K562 (cell line): Measurements from ENCODE around the gene CYP46A1. TPM values are rescaled to one million over a fixed set of nuclear protein-coding genes. Genes with fewer than 3 reads are reported as not detected.

Experiments
- ATAC-seq: fragments of 200-7000 bp; cut with Tn5 transposase; 3 replicates; pipeline ENCODE4 v1.9.1; 2020; ENCODE audit warnings: moderate library complexity
- BruUV-seq: library from RNA; stranded (reverse); fragments of 400-500 nt; replicated peaks from 2 replicates; lab custom pipeline; 2021; lab: Mats Ljungman, UMichigan
- CTCF ChIA-PET: fragments of 300-600 bp; formaldehyde crosslinking; extraction: SDS; loops from one replicate; lab custom pipeline; 2021; ENCODE audit warnings: low intra/inter-chr PET ratio; lab: Yijun Ruan, JAX
- POLR2A ChIA-PET: fragments of 300-600, 350-650 bp; sonication (Branson Sonifier 250); formaldehyde crosslinking; extraction: SDS; loops from one replicate; lab custom pipeline; 2021; ENCODE audit warnings: antibody characterized with exemption, inconsistent platforms; lab: Yijun Ruan, JAX
- DNase-seq, 4 experiments: peaks; one replicate each; pipeline versions ENCODE4 v3.0.0 to v3.0.0-alpha.2; 2011 to 2018; ENCODE audit warnings: low spot score in 3 of 4, mixed read lengths in 3 of 4; ENCODE audit errors: extremely low read depth in 1 of 4
- FAIRE-seq: peaks from 2 replicates; lab custom pipeline; 2011; peaks lifted over from hg19 to GRCh38; lab: Jason Lieb, UNC
- H2AFZ ChIP-seq: 2 replicates; pipeline ENCODE4 v1.6.0; 2011; ENCODE audit warnings: low read depth, low read length, control low read depth, inconsistent platforms
- H3K27ac ChIP-seq: fragments of 200-600 bp; 3 replicates; pipeline ENCODE4 v1.8.0; 2011; ENCODE audit warnings: low read depth, mild to moderate bottlenecking, control low read depth, inconsistent platforms, low read length, moderate library complexity, mixed read lengths; ENCODE audit errors: extremely low read depth
- H3K27me3 ChIP-seq, 2 experiments: fragments of 300-600 bp in 1 of 2; 2 replicates in 1 of 2; 3 replicates in 1 of 2; pipeline versions ENCODE4 v1.6.0 to v1.8.0; 2011; ENCODE audit warnings: inconsistent platforms in 2 of 2, low read length in 2 of 2, mild to moderate bottlenecking in 1 of 2, mixed read lengths in 1 of 2, moderate library complexity in 1 of 2; ENCODE audit not compliant: control insufficient read depth in 2 of 2, insufficient read depth in 2 of 2
- H3K36me3 ChIP-seq: fragments of 300-600 bp; 3 replicates; pipeline ENCODE4 v1.8.0; 2011; ENCODE audit warnings: mild to moderate bottlenecking, low read length, inconsistent platforms; ENCODE audit not compliant: control insufficient read depth, insufficient read depth
- H3K4me1 ChIP-seq, 2 experiments: fragments of 200-600 bp in 1 of 2; replicated peaks in 1 of 2; 2 replicates in 1 of 2; 3 replicates in 1 of 2; pipeline versions ENCODE4 v1.5.1 to v1.8.0; 2011; ENCODE audit warnings: inconsistent platforms in 2 of 2, low read length in 2 of 2, mild to moderate bottlenecking in 1 of 2, mixed read lengths in 1 of 2, moderate library complexity in 1 of 2; ENCODE audit not compliant: control insufficient read depth in 2 of 2, insufficient read depth in 2 of 2
- H3K4me2 ChIP-seq: 2 replicates; pipeline ENCODE4 v1.6.1; 2011; ENCODE audit warnings: low read length, control low read depth, inconsistent platforms, mixed read lengths; ENCODE audit not compliant: insufficient read depth
- H3K4me3 ChIP-seq: fragments of 200-600 bp; sonication (generic), shearing (Covaris generic); 2 replicates; pipeline ENCODE4 v1.5.1; 2016; ENCODE audit warnings: control low read depth, inconsistent platforms
- H3K79me2 ChIP-seq: fragments of 200-600 bp; 3 replicates; pipeline ENCODE4 v1.8.0; 2011; ENCODE audit warnings: low read length, inconsistent platforms; ENCODE audit not compliant: control insufficient read depth, insufficient read depth
- H3K9ac ChIP-seq, 2 experiments: 2 replicates each; pipeline versions ENCODE4 v1.6.0 to v1.6.1; 2011; ENCODE audit warnings: low read depth in 2 of 2, low read length in 2 of 2, control low read depth in 1 of 2, inconsistent platforms in 1 of 2, mild to moderate bottlenecking in 1 of 2, mixed read lengths in 1 of 2; ENCODE audit not compliant: insufficient read depth in 1 of 2
- H3K9me1 ChIP-seq: one replicate; pipeline ENCODE4 v1.6.0; 2011; ENCODE audit warnings: inconsistent platforms, mild to moderate bottlenecking, low read length, moderate library complexity; ENCODE audit not compliant: control insufficient read depth, insufficient read depth
- H3K9me3 ChIP-seq: replicated peaks from 2 replicates; pipeline ENCODE4 v1.5.1; 2011; ENCODE audit warnings: low read depth, low read length, inconsistent platforms; ENCODE audit not compliant: control insufficient read depth, insufficient read depth
- H4K20me1 ChIP-seq: replicated peaks from 2 replicates; pipeline ENCODE4 v1.6.1; 2011; ENCODE audit warnings: low read length, inconsistent platforms, mixed read lengths; ENCODE audit not compliant: control insufficient read depth, insufficient read depth
- ATF6 ChIP-seq: sonication (generic); formaldehyde crosslinking; IDR thresholded peaks from 2 replicates; pipeline ENCODE4 v1.4.0; 2020; ENCODE audit warnings: mild to moderate bottlenecking, missing genetic modification reagents
- HMG20A ChIP-seq: fragments of 450-650 bp; formaldehyde crosslinking; conservative IDR thresholded peaks from 2 replicates; pipeline ENCODE4 v1.4.0; 2020; ENCODE audit warnings: mild to moderate bottlenecking, mixed read lengths
- JUND ChIP-seq, 2 experiments: IDR thresholded peaks; 2 replicates in 1 of 2; 3 replicates in 1 of 2; pipeline ENCODE4 v1.6.1; 2011; ENCODE audit warnings: borderline replicate concordance in 2 of 2, low read depth in 2 of 2, low read length in 2 of 2, improper control_type of control experiment in 1 of 2, missing biosample characterization in 1 of 2, missing genetic modification characterization in 1 of 2, missing genetic modification reagents in 1 of 2
- NCOA2 ChIP-seq, 2 experiments: fragments of 450-650 bp; IDR thresholded peaks; 2 replicates each; pipeline ENCODE4 v1.6.1; 2018; ENCODE audit warnings: mild to moderate bottlenecking in 2 of 2, moderate library complexity in 1 of 2; ENCODE audit not compliant: partially characterized antibody in 2 of 2
- SMARCE1 ChIP-seq: fragments of 450-650 bp; IDR thresholded peaks from 2 replicates; pipeline ENCODE4 v1.7.1; 2016; ENCODE audit warnings: mild to moderate bottlenecking
- THRA ChIP-seq: fragments of 450-650 bp; IDR thresholded peaks from 2 replicates; pipeline ENCODE4 v1.6.1; 2017; ENCODE audit warnings: mild to moderate bottlenecking, moderate library complexity
- ZNF133 ChIP-seq: fragments of 250-450 bp; sonication (Bioruptor Pico); IDR thresholded peaks from 2 replicates; pipeline ENCODE4 v1.4.0; 2020; ENCODE audit warnings: mild to moderate bottlenecking
- ZNF197 ChIP-seq: fragments of 200-800 bp; sonication (Bioruptor generic); IDR thresholded peaks from 2 replicates; pipeline ENCODE4 v1.6.1; 2016; ENCODE audit warnings: low read depth, missing genetic modification characterization, missing compliant biosample characterization
- ZNF253 ChIP-seq: fragments of 250-450 bp; sonication (Bioruptor Pico); conservative IDR thresholded peaks from 2 replicates; pipeline ENCODE4 v1.6.1; 2021; ENCODE audit warnings: mild to moderate bottlenecking
- ZNF274 ChIP-seq: IDR thresholded peaks from 2 replicates; pipeline ENCODE4 v1.6.1; 2011; ENCODE audit warnings: low read depth, mild to moderate bottlenecking, low read length, moderate library complexity, borderline replicate concordance
- ZNF282 ChIP-seq: sonication (generic); formaldehyde crosslinking; IDR thresholded peaks from 2 replicates; pipeline ENCODE4 v1.8.1; 2023; ENCODE audit warnings: missing genetic modification reagents
- ZNF507 ChIP-seq: conservative IDR thresholded peaks from 2 replicates; pipeline ENCODE4 v1.6.1; 2017; ENCODE audit warnings: missing genetic modification characterization, missing compliant biosample characterization
- ZNF717 ChIP-seq: fragments of 250-450 bp; sonication (Bioruptor Pico); IDR thresholded peaks from 2 replicates; pipeline ENCODE4 v1.5.0; 2021
- ZNF766 ChIP-seq: fragments of 200-800 bp; sonication (Bioruptor generic); conservative IDR thresholded peaks from 2 replicates; pipeline ENCODE4 v1.6.1; 2016; ENCODE audit warnings: missing genetic modification characterization, missing compliant biosample characterization
- ZZZ3 ChIP-seq: fragments of 450-650 bp; IDR thresholded peaks from 2 replicates; pipeline ENCODE4 v1.6.1; 2016; ENCODE audit warnings: antibody characterized with exemption, mild to moderate bottlenecking, moderate library complexity
- WGBS: fragments of 100-300 bp; shearing (Covaris generic); methylation state at CpG from one replicate; pipeline ENCODE4 v1.1.6; 2016; ENCODE audit warnings: low coverage, mixed read lengths; ENCODE audit not compliant: insufficient coverage; ENCODE audit errors: missing lambda C conversion rate; 5-methylcytosine and 5-hydroxymethylcytosine counted together
- in situ Hi-C: fragments of 300-500 bp; cut with MboI; formaldehyde crosslinking; loops from 4 replicates; pipeline ENCODE4 v1.15.0; 2018; ENCODE audit warnings: inconsistent platforms, mixed read lengths
- intact Hi-C: fragments of 100-400 bp; cut with micrococcal nuclease; formaldehyde crosslinking; loops from 2 replicates; pipeline ENCODE4 v1.14.2; 2022
- polyA plus RNA-seq, 8 experiments: library from polyadenylated mRNA; depleted of rRNA in 4 of 8; stranded (reverse) in 5 of 8; unstranded in 3 of 8; fragments of >200 nt; fragmentation: Nextera tagmentation in 2 of 8; fragmentation: Illumina TruSeq in 1 of 8; extraction: Ambion mirVana in 2 of 8; extraction: Trizol in 1 of 8; gene quantifications; 2 replicates each; pipeline versions ENCODE4 v1.2.1 to v1.2.3, GENCODE V29; 2011 to 2014; ENCODE audit warnings: inconsistent platforms in 1 of 8, missing spikeins in 1 of 8
- total RNA-seq, 7 experiments: library from RNA; depleted of rRNA in 6 of 7; stranded (reverse); fragments of >200 nt in 6 of 7; fragmentation: Illumina TruSeq in 2 of 7; extraction: Trizol in 2 of 7; gene quantifications; 2 replicates each; pipeline versions ENCODE4 v1.2.1 to v1.2.3, GENCODE V29; 2011 to 2021; ENCODE audit warnings: low replicate concordance in 1 of 7
- TF ChIP-seq, protein P1 (sequence below): sonication (generic); formaldehyde crosslinking; IDR thresholded peaks from 2 replicates; pipeline ENCODE4 v1.8.0; 2022; ENCODE audit warnings: missing genetic modification reagents, mild to moderate bottlenecking, borderline replicate concordance
- TF ChIP-seq, protein P2 (sequence below): fragments of 250-450 bp; sonication (Bioruptor Pico); IDR thresholded peaks from 2 replicates; pipeline ENCODE4 v1.8.0; 2022; ENCODE audit warnings: inconsistent platforms, mild to moderate bottlenecking, moderate library complexity, borderline replicate concordance

CYP46A1 gene
- total and polyA plus RNA-seq, 9 of the 15 experiments (the other 6 are each of a cell fraction or from before 2014, with no cell fraction given), result not detected

GRCh38 chr14:99768381-99768780, 84.3 kb downstream of the CYP46A1 start:
- Histone ChIP-seq H3K4me1 (no peaks in the 10 kb centered on the region), H3K4me2 (no peak overlapping the region), H3K4me3 (no peak overlapping the region), H3K9me1 (no peaks in the 10 kb centered on the region), H3K36me3 (no peaks in the 10 kb centered on the region), H3K9ac (no peak overlapping the region), H3K9me3 (no peaks in the 10 kb centered on the region), H4K20me1 (no peaks in the 10 kb centered on the region), H3K27ac (no peak overlapping the region), H3K27me3 (peaks cover 3 to 26% of the 10 kb centered on the region in 2 experiments; a peak in 3 of 5 replicates), H3K79me2 (no peaks in the 10 kb centered on the region), H2AFZ (no peak overlapping the region)
- 0% methylated on average over 6 of the region's 6 CpGs for WGBS
- POLR2A ChIA-PET, result interaction anchor here (0.7 kb wide), 1 partner anchor 13 kb away, joined by 3 read pairs; no protein-coding TSS in a partner anchor
- BruUV-seq, result no TSS peak
- in situ Hi-C loops (no loop called here), intact Hi-C loops (no loop called here)
- CTCF ChIA-PET, result no interaction called here
- DNase-seq (no peak), ATAC-seq (no peak), FAIRE-seq (no peak)
- no peak for TF ChIP-seq ZNF766 (CRISPR knock-in tag)
- no peak for TF ChIP-seq THRA
- TF ChIP-seq JUND (IDR thresholded peaks at IDR 0.05; ENCODE audit: borderline replicate concordance, low read depth, low read length), result no peak
- no peak for TF ChIP-seq JUND (tag; IDR thresholded peaks at IDR 0.05; ENCODE audit: borderline replicate concordance, low read depth, low read length)
- TF ChIP-seq ZZZ3, result no peak
- no peak for TF ChIP-seq ATF6 (CRISPR knock-in tag)
- TF ChIP-seq ZNF274, result no peak
- TF ChIP-seq ZNF507 (tag), result no peak
- TF ChIP-seq ZNF133 (CRISPR knock-in tag), result no peak
- TF ChIP-seq ZNF253 (CRISPR knock-in tag), result no peak
- TF ChIP-seq, protein P1, sequence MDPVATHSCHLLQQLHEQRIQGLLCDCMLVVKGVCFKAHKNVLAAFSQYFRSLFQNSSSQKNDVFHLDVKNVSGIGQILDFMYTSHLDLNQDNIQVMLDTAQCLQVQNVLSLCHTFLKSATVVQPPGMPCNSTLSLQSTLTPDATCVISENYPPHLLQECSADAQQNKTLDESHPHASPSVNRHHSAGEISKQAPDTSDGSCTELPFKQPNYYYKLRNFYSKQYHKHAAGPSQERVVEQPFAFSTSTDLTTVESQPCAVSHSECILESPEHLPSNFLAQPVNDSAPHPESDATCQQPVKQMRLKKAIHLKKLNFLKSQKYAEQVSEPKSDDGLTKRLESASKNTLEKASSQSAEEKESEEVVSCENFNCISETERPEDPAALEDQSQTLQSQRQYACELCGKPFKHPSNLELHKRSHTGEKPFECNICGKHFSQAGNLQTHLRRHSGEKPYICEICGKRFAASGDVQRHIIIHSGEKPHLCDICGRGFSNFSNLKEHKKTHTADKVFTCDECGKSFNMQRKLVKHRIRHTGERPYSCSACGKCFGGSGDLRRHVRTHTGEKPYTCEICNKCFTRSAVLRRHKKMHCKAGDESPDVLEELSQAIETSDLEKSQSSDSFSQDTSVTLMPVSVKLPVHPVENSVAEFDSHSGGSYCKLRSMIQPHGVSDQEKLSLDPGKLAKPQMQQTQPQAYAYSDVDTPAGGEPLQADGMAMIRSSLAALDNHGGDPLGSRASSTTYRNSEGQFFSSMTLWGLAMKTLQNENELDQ (CRISPR knock-in tag), result no peak
- TF ChIP-seq NCOA2 (IDR thresholded peaks at IDR 0.05; ENCODE audit: partially characterized antibody in 2 of 2), result no peak
- TF ChIP-seq ZNF197 (CRISPR knock-in tag), result no peak
- TF ChIP-seq, protein P2, sequence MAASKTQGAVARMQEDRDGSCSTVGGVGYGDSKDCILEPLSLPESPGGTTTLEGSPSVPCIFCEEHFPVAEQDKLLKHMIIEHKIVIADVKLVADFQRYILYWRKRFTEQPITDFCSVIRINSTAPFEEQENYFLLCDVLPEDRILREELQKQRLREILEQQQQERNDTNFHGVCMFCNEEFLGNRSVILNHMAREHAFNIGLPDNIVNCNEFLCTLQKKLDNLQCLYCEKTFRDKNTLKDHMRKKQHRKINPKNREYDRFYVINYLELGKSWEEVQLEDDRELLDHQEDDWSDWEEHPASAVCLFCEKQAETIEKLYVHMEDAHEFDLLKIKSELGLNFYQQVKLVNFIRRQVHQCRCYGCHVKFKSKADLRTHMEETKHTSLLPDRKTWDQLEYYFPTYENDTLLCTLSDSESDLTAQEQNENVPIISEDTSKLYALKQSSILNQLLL, result no peak
- TF ChIP-seq ZNF282, result no peak
- TF ChIP-seq HMG20A (CRISPR knock-in tag), result no peak
- no peak for TF ChIP-seq ZNF717 (CRISPR knock-in tag)
- no peak for TF ChIP-seq SMARCE1
